Transverse colon (tissue), 4 donors: ENCODE measurements around the gene FNBP1. TPM values are rescaled to one million over a fixed set of nuclear protein-coding genes. Genes with fewer than 3 reads are reported as not detected.

Experiments used
- DNase-seq: peaks from one replicate; pipeline ENCODE4 v3.0.0-alpha.2; 2019
- H3K27ac ChIP-seq, 4 donors: fragments of 200-600 bp; sonication (generic); 2 replicates each; pipeline ENCODE4 v1.5.1; 2016 to 2018; ENCODE audit warnings: inconsistent platforms in 4 of 4
- H3K27me3 ChIP-seq: fragments of 200-600 bp; sonication (generic); 2 replicates; pipeline ENCODE4 v1.5.1; 2017; ENCODE audit warnings: inconsistent platforms
- H3K36me3 ChIP-seq, 4 donors: fragments of 200-600 bp; sonication (generic); 2 replicates each; pipeline ENCODE4 v1.5.1; 2017 to 2019; ENCODE audit warnings: inconsistent platforms in 4 of 4
- H3K4me1 ChIP-seq, 4 donors: fragments of 200-600 bp; sonication (generic); 2 replicates each; pipeline ENCODE4 v1.5.1; 2017 to 2020; ENCODE audit warnings: inconsistent platforms in 4 of 4
- H3K4me3 ChIP-seq, 4 donors: fragments of 200-600 bp; sonication (generic); 1 replicate in 1 of 4; 2 replicates in 3 of 4; pipeline versions ENCODE4 v1.5.1 to v1.6.1; 2017 to 2019; ENCODE audit warnings: inconsistent platforms in 4 of 4
- H3K9me3 ChIP-seq, 2 donors: fragments of 200-600 bp; sonication (generic); 2 replicates each; pipeline ENCODE4 v1.5.1; 2017 to 2019; ENCODE audit warnings: inconsistent platforms in 2 of 2
- EP300 ChIP-seq: sonication (generic); formaldehyde crosslinking; IDR thresholded peaks from one replicate; pipeline ENCODE4 v1.6.1; 2017; ENCODE audit warnings: antibody characterized with exemption, low read depth
- POLR2A ChIP-seq: fragments of 450-650 bp; IDR thresholded peaks from one replicate; pipeline ENCODE4 v1.6.1; 2016; ENCODE audit warnings: antibody characterized with exemption, mild to moderate bottlenecking, moderate library complexity
- POLR2AphosphoS5 ChIP-seq, 3 donors: sonication (generic); formaldehyde crosslinking; IDR thresholded peaks; one replicate each; pipeline ENCODE4 v1.6.1; 2016; ENCODE audit warnings: antibody characterized with exemption in 3 of 3
- WGBS, 2 donors: methylation state at CpG; one replicate each; pipeline ENCODE4 v1.1.5; 2018; ENCODE audit warnings: low coverage in 1 of 2; 5-methylcytosine and 5-hydroxymethylcytosine counted together
- in situ Hi-C, 4 donors: fragments of 200-750 bp; cut with MboI; loops; one replicate each; pipeline versions ENCODE4 v1.15.0 to v1.15.1; 2017; ENCODE audit warnings: low sequenced_read_pairs in 3 of 4, low pct_ligation_motif_present in 1 of 4, low pct_unique_long_range_greater_than_20kb in 1 of 4
- intact Hi-C: fragments of 100-400 bp; cut with DNase I; formaldehyde crosslinking; loops from one replicate; pipeline ENCODE4 v1.15.1; 2023; ENCODE audit warnings: low total_unique reads
- total RNA-seq, 4 donors: library from RNA; depleted of rRNA; stranded (reverse); fragments of >200 nt; gene quantifications; one replicate each; pipeline ENCODE4 v1.1.0, GENCODE V29; 2016
- TF ChIP-seq, protein P1 (sequence below), 5 experiments: fragments of 200-600 bp in 3 of 5; fragments of 450-650 bp in 2 of 5; sonication (generic) in 3 of 5; IDR thresholded peaks; 1 replicate in 2 of 5; 2 replicates in 3 of 5; pipeline ENCODE4 v1.5.1; 2016 to 2017; ENCODE audit warnings: antibody characterized with exemption in 5 of 5, inconsistent platforms in 3 of 5, mild to moderate bottlenecking in 2 of 5, moderate library complexity in 1 of 5

FNBP1 gene
- total RNA-seq, 4 donors from 2014 or later, result 38.5 to 114 (median 62.9) TPM

DNA sequence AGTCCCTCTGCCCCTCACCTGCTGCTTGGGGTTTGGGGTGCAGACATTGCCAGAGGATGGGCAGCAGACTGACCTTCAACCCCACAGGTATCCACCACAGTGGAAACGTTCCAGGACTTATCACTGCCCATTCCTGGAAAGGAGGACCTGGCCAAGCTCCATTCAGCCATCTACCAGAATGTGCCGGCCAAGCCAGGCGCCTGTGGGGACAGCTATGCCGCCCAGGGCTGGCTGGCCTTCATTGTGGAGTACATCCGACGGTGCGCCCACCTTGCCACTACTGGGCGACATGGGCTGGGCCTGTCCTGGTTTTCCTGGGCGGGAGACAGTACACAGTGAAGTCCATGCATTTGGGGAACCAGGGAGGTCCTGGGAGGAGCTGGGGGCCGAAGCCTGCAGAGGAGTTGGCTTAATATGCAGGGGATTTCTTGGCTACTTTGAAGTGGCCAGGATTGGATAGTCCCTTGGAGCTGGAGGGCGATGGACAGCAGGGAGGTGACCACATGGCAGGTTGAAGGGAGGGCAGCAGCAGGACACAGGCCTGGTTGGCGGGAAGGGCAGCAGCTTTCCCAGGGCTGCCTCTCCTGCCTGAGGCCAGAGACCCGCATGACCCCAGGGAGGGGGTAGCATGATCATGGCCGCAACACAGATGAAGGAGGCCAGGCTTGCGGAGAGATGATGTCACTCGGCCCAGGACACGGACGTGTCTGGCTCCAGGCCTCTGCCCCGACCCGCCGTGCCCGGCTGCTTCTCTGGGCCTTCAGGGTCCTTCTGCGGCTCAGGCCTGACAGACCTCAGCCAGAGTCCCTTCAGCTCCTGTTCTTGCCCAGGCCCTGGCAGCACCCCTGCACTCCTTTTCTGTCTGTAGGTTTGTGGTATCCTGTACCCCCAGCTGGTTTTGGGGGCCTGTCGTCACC, 173.1 kb downstream of the FNBP1 start:
- H3K4me1 ChIP-seq, result no peaks in the 10 kb centered on the region
- H3K9me3 ChIP-seq, result no peaks in the 10 kb centered on the region
- H3K4me3 ChIP-seq, result no peak overlapping the region
- DNase-seq, result no peak
- intact Hi-C loops, result loop anchor here (5.0 to 10.0 kb wide), 2 partner anchors 465 to 1348 kb away; no protein-coding TSS in a partner anchor
- peak overlapping the region in 3 of 4 donors; percentile 1 to 51 (median 27) for H3K27ac ChIP-seq
- no peak for TF ChIP-seq EP300
- TF ChIP-seq POLR2A, result no peak
- TF ChIP-seq POLR2AphosphoS5 (IDR thresholded peaks at IDR 0.05), result no peak
- TF ChIP-seq, protein P1, sequence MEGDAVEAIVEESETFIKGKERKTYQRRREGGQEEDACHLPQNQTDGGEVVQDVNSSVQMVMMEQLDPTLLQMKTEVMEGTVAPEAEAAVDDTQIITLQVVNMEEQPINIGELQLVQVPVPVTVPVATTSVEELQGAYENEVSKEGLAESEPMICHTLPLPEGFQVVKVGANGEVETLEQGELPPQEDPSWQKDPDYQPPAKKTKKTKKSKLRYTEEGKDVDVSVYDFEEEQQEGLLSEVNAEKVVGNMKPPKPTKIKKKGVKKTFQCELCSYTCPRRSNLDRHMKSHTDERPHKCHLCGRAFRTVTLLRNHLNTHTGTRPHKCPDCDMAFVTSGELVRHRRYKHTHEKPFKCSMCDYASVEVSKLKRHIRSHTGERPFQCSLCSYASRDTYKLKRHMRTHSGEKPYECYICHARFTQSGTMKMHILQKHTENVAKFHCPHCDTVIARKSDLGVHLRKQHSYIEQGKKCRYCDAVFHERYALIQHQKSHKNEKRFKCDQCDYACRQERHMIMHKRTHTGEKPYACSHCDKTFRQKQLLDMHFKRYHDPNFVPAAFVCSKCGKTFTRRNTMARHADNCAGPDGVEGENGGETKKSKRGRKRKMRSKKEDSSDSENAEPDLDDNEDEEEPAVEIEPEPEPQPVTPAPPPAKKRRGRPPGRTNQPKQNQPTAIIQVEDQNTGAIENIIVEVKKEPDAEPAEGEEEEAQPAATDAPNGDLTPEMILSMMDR (IDR thresholded peaks at IDR 0.05), result no peak
- peaks cover 0 to 11% (median 3%) of the 10 kb centered on the region in 4 donors for H3K36me3 ChIP-seq
- no peaks in the 10 kb centered on the region for H3K27me3 ChIP-seq
- in situ Hi-C loops, result no loop called here
- 86% methylated on average over 23 of the region's 24 CpGs; no CpG with 5 or more reads in 1 of the 2 donors for WGBS, 2 donors

DNA sequence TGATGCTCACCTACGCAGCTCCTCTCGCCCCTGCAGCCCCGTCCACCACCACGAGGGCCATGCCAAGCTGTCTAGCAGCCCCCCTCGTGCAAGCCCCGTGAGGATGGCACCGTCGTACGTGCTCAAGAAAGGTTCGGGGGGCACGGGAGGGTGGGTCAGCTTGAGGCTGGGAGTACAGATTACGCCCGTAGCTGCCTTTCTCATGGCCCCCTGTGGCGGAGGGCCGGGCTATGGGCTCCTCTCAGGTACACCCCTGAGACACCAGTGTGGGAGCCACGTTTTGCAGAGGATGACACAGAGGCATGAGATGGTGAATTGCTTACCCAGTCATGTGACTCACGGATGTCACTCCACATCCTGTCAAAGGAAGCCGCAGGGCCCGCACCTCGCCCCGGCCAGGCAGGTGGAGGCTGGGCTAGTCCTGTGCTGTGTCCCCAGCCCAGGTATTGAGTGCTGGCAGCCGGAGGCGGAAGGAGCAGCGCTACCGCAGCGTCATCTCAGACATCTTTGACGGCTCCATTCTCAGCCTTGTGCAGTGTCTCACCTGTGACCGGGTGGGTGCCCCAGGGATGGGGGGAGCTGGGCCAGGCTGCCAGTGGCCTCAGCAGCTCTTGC, 174.0 kb downstream of the FNBP1 start:
- intact Hi-C loops, result no loop called here
- no peaks in the 10 kb centered on the region for H3K27me3 ChIP-seq
- DNase-seq, result peak; percentile 68
- in situ Hi-C loops, result no loop called here
- no peak overlapping the region for H3K4me3 ChIP-seq
- no peaks in the 10 kb centered on the region for H3K9me3 ChIP-seq
- peak overlapping the region in 3 of 4 donors; percentile 1 to 51 (median 27) for H3K27ac ChIP-seq
- H3K36me3 ChIP-seq, result peaks cover 0 to 6% (median 2%) of the 10 kb centered on the region in 4 donors
- peak; percentile 3 for TF ChIP-seq POLR2A
- no peak for TF ChIP-seq POLR2AphosphoS5 (IDR thresholded peaks at IDR 0.05)
- WGBS, 2 donors, result 83% methylated on average over 28 of the region's 28 CpGs; no CpG with 5 or more reads in 1 of the 2 donors
- no peaks in the 10 kb centered on the region for H3K4me1 ChIP-seq

DNA sequence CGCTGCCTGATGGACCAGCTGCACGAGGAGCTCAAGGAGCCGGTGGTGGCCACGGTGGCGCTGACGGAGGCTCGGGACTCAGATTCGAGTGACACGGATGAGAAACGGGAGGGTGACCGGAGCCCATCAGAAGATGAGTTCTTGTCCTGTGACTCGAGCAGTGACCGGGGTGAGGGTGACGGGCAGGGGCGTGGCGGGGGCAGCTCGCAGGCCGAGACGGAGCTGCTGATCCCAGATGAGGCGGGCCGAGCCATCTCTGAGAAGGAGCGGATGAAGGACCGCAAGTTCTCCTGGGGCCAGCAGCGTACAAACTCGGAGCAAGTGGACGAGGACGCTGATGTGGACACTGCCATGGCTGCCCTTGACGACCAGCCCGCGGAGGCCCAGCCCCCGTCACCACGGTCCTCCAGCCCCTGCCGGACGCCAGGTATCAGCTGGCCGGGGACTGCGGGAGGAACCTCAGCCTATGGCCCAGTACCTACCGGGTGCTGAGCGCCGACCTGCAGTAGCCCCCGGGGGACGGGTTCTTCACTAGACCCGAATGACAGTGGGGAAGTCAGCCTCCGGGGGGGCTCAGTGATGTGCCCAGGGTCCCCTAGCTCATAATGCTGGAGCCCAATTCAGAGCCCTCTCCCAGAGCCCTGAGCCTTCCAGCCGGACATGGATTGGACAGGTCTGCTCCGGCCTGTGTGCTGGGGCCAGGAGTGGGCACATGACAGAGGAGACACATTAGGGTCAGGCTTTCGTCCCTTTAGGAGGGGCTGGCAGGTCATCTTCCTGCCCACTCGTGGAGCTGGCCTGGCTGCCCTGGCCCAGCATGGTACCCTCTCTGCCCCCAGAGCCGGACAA, 174.7 kb downstream of the FNBP1 start:
- WGBS, 2 donors, result 78 to 89% methylated on average over 4 to 34 of the region's 48 CpGs
- no peaks in the 10 kb centered on the region for H3K4me1 ChIP-seq
- in situ Hi-C loops (no loop called here), intact Hi-C loops (no loop called here)
- peaks cover 0 to 3% (median 1%) of the 10 kb centered on the region in 4 donors for H3K36me3 ChIP-seq
- DNase-seq, result no peak
- H3K27ac ChIP-seq, result peak overlapping the region in 2 of 4 donors; percentile 7 to 17
- no peaks in the 10 kb centered on the region for H3K27me3 ChIP-seq
- TF ChIP-seq, protein P1 (IDR thresholded peaks at IDR 0.05), result no peak
- TF ChIP-seq EP300 (no peak), POLR2AphosphoS5 (IDR thresholded peaks at IDR 0.05) (no peak), POLR2A (no peak)
- H3K9me3 ChIP-seq, result no peaks in the 10 kb centered on the region
- no peak overlapping the region for H3K4me3 ChIP-seq

- Histone ChIP-seq H3K36me3 (peaks cover 0 to 7% (median 2%) of the 10 kb centered on the region in 4 donors), H3K4me1 (no peaks in the 10 kb centered on the region), H3K27ac (peak overlapping the region in 1 of 4 donors; percentile 5), H3K27me3 (no peaks in the 10 kb centered on the region), H3K9me3 (no peaks in the 10 kb centered on the region), H3K4me3 (no peak overlapping the region)
- WGBS, 2 donors, result 79% methylated on average over 17 of the region's 17 CpGs; no CpG with 5 or more reads in 1 of the 2 donors
- TF ChIP-seq POLR2A (no peak), EP300 (no peak), POLR2AphosphoS5 (IDR thresholded peaks at IDR 0.05) (no peak)
- TF ChIP-seq, protein P1 (IDR thresholded peaks at IDR 0.05), result no peak
- in situ Hi-C loops, result no loop called here
- intact Hi-C loops, result no loop called here
- DNase-seq, result no peak
Measured at GRCh38 chr9:129867136-129868022, 175.6 kb downstream of the FNBP1 start.
